Activated CD4-positive, alpha-beta memory T cell treated with anti-CD3 and anti-CD28 coated beads, Interleukin-2, amount 10 ng/mL, durations not matched to agents 7 days and 5 days (primary cell): ENCODE measurements around the gene MTTP. TPM values are rescaled to one million over a fixed set of nuclear protein-coding genes. Genes with fewer than 3 reads are reported as not detected.
"Not testable (repeated sequence)": the region's sequence is repeated elsewhere in the genome, so short reads cannot be mapped to it uniquely, and the experiment has no call there.

ENCODE experiments used
- CTCF ChIA-PET: fragments of 350-600 bp; sonication (Branson Sonifier 250); formaldehyde crosslinking; loops from one replicate; lab custom pipeline; 2021; ENCODE audit warnings: antibody characterized with exemption, inconsistent platforms; lab: Charles Lee
- POLR2A ChIA-PET: fragments of 350-600 bp; sonication (Branson Sonifier 250); formaldehyde crosslinking; loops from one replicate; lab custom pipeline; 2021; ENCODE audit warnings: antibody characterized with exemption; lab: Charles Lee
- DNase-seq: peaks from one replicate; pipeline ENCODE4 v3.0.0-alpha.2; 2020
- H3K27ac Mint-ChIP-seq: one replicate; pipeline ENCODE4 v1.8.0; 2021; ENCODE audit warnings: mild to moderate bottlenecking, mixed read lengths
- H3K27me3 Mint-ChIP-seq: one replicate; pipeline ENCODE4 v1.8.0; 2021; ENCODE audit warnings: mixed read lengths
- H3K36me3 Mint-ChIP-seq: one replicate; pipeline ENCODE4 v1.8.0; 2021; ENCODE audit warnings: low read depth, mixed read lengths
- H3K4me1 Mint-ChIP-seq: one replicate; pipeline ENCODE4 v1.8.0; 2021; ENCODE audit warnings: mixed read lengths
- H3K4me3 Mint-ChIP-seq: one replicate; pipeline ENCODE4 v1.8.0; 2021; ENCODE audit warnings: mild to moderate bottlenecking, mixed read lengths
- H3K9me3 Mint-ChIP-seq: one replicate; pipeline ENCODE4 v1.8.0; 2021; ENCODE audit warnings: mixed read lengths
- total RNA-seq, 2 experiments: library from RNA; stranded (reverse); gene quantifications; one replicate each; pipeline ENCODE4 v1.2.3, GENCODE V29; 2021

MTTP gene
- under 1 TPM; 0.15 to 0.30 TPM for total RNA-seq

- CTCF ChIA-PET = no interaction called here
Observed at GRCh38 chr4:99574530-99575324, at the start of gene MTTP. Gene MTTP (plus strand): TSS chr4:99574824. CDS start chr4:99574910, 86 bp downstream.

DNA sequence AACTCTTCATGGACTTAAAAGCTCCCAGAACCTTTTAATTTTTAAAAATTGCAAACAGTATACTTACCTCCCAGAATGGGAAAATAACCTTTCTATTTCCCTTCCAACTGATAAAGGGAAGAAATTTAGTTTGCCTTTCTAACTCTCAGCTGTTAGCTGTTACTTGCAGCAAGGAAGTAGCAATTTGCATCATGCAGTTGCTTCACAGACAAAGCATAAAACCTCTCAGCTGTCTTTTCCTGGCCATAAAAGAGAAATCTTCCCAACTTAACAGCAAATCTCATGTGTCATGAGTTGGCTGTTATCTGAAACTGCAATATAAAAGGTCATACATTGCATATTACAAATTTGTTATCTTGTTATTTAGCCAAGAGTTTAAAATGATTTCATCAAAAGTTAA is 45.4 kb upstream of the MTTP start:
- Mint-ChIP-seq H3K36me3 (no peaks in the 10 kb centered on the region), H3K4me3 (no peak overlapping the region), H3K27me3 (peaks cover 32% of the 10 kb centered on the region), H3K4me1 (no peaks in the 10 kb centered on the region), H3K27ac (no peak overlapping the region), H3K9me3 (no peaks in the 10 kb centered on the region)
- no peak for DNase-seq
- POLR2A ChIA-PET = no interaction called here
- CTCF ChIA-PET = no interaction called here

More at GRCh38 chr4:99574530-99575324, at the start of gene MTTP:
- no peaks in the 10 kb centered on the region for H3K9me3 Mint-ChIP-seq
- H3K36me3 Mint-ChIP-seq = no peaks in the 10 kb centered on the region
- no peak within 1 kb of the TSS for H3K27ac Mint-ChIP-seq
- H3K27me3 Mint-ChIP-seq = peaks cover 27% of the 10 kb centered on the region
- POLR2A ChIA-PET = no interaction called here
- H3K4me3 Mint-ChIP-seq = no peak within 1 kb of the TSS
- H3K4me1 Mint-ChIP-seq = no peaks in the 10 kb centered on the region
- DNase-seq = no peak

- peaks cover 31% of the 10 kb centered on the region for H3K27me3 Mint-ChIP-seq
- ChIA-PET POLR2A (no interaction called here), CTCF (no interaction called here)
- H3K4me1 Mint-ChIP-seq = no peaks in the 10 kb centered on the region
- no peak overlapping the region for H3K4me3 Mint-ChIP-seq
- no peak overlapping the region for H3K27ac Mint-ChIP-seq
- no peaks in the 10 kb centered on the region for H3K9me3 Mint-ChIP-seq
- no peaks in the 10 kb centered on the region for H3K36me3 Mint-ChIP-seq
- no peak for DNase-seq
Observed at GRCh38 chr4:99529956-99530355, 44.7 kb upstream of the MTTP start.

GRCh38 chr4:99534699-99535098 is 39.9 kb upstream of the MTTP start:
- H3K9me3 Mint-ChIP-seq, H3K4me1 Mint-ChIP-seq, CTCF ChIA-PET, DNase-seq, H3K36me3 Mint-ChIP-seq, H3K27ac Mint-ChIP-seq, POLR2A ChIA-PET, H3K4me3 Mint-ChIP-seq: not testable (repeated sequence)
- H3K27me3 Mint-ChIP-seq = peaks cover 18% of the 10 kb centered on the region

DNA sequence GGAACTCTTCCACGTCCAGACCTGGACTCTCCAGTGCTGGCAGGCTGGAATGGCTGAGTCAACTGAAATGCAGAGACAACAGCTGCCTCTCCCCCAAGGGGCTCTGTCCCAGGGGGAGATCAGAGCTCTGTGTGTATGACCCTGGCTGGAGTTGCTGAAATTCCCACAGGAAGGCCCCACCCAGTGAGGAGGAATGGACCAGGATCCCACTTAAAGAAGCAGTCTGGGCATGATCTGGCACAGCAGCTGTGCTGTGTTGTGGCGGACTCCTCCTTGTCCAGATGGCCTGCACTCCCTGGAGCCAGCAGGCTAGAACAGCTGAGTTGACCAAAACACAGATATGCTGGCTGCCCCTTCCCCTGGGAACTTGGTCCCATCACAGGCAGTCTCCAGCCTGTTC is 38.4 kb upstream of the MTTP start:
- H3K27ac Mint-ChIP-seq = no peak overlapping the region
- ChIA-PET POLR2A (no interaction called here), CTCF (no interaction called here)

DNA sequence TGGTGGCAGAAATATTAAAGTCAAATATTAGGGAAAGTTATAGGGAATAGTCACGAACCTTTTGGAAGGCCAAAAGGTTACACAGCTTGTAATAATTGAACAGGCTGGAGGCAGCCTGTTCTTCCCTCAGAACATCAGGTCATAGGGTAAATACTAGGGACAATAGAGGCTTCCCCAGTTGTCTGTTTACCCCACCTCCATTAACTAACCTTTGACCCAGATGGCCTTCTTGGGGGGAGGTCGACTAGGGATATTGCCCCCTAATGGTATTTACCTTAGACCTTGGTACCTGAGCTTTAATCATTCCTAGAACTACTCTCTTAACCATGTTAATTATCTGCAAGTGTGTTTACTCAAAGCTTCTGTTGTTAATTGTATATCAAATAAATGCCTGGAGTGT is 37.8 kb upstream of the MTTP start:
- ChIA-PET POLR2A (no interaction called here), CTCF (no interaction called here)
- no peak overlapping the region for H3K27ac Mint-ChIP-seq
- no peak overlapping the region for H3K4me3 Mint-ChIP-seq
- H3K27me3 Mint-ChIP-seq = peaks cover 8% of the 10 kb centered on the region
- H3K36me3 Mint-ChIP-seq = no peaks in the 10 kb centered on the region
- DNase-seq = no peak
- H3K4me1 Mint-ChIP-seq = no peaks in the 10 kb centered on the region
- no peaks in the 10 kb centered on the region for H3K9me3 Mint-ChIP-seq

More for the DNA sequence above, 38.4 kb upstream of the MTTP start:
- H3K4me3 Mint-ChIP-seq = no peak overlapping the region
- H3K4me1 Mint-ChIP-seq = no peaks in the 10 kb centered on the region
- no peaks in the 10 kb centered on the region for H3K9me3 Mint-ChIP-seq
- peaks cover 13% of the 10 kb centered on the region for H3K27me3 Mint-ChIP-seq
- H3K36me3 Mint-ChIP-seq = no peaks in the 10 kb centered on the region
- DNase-seq = no peak

DNA sequence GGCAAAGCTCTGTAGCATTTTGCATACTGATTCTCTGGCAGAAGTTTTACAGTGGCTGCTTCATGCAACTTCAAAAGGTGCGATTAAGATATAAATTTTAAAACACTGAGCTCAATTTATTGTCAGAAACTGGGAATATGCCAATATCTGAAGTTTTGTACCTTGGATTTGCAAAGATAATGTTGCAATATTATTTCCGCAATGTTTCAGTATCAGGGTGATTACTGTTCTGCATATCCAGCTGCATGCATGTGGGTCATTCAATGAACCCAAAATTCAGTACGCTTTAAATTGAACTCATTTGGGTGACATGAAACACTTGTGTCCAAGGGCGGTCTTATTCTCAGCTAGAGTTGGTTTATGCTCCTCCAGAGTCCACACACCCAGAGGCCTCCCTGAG is 37.0 kb upstream of the MTTP start:
- CTCF ChIA-PET = interaction anchor here (0.8 kb wide), 1 partner anchor 30 kb away, joined by 3 read pairs; no protein-coding TSS in a partner anchor
- H3K9me3 Mint-ChIP-seq = no peaks in the 10 kb centered on the region
- DNase-seq = no peak
- POLR2A ChIA-PET = no interaction called here
- no peaks in the 10 kb centered on the region for H3K4me1 Mint-ChIP-seq
- no peaks in the 10 kb centered on the region for H3K36me3 Mint-ChIP-seq
- H3K4me3 Mint-ChIP-seq = no peak overlapping the region
- no peak overlapping the region for H3K27ac Mint-ChIP-seq
- H3K27me3 Mint-ChIP-seq = peaks cover 4% of the 10 kb centered on the region

GRCh38 chr4:99540277-99540939 is 34.2 kb upstream of the MTTP start:
- H3K27ac Mint-ChIP-seq = no peak overlapping the region
- ChIA-PET POLR2A (no interaction called here), CTCF (no interaction called here)
- H3K9me3 Mint-ChIP-seq = no peaks in the 10 kb centered on the region
- no peaks in the 10 kb centered on the region for H3K36me3 Mint-ChIP-seq
- H3K4me1 Mint-ChIP-seq = no peaks in the 10 kb centered on the region
- no peak overlapping the region for H3K4me3 Mint-ChIP-seq
- no peak for DNase-seq
- H3K27me3 Mint-ChIP-seq = no peaks in the 10 kb centered on the region

GRCh38 chr4:99552872-99553271 is 21.8 kb upstream of the MTTP start:
- Mint-ChIP-seq H3K9me3 (no peaks in the 10 kb centered on the region), H3K4me3 (no peak overlapping the region), H3K27ac (no peak overlapping the region), H3K4me1 (no peaks in the 10 kb centered on the region), H3K27me3 (no peaks in the 10 kb centered on the region), H3K36me3 (no peaks in the 10 kb centered on the region)
- DNase-seq = no peak
- POLR2A ChIA-PET = no interaction called here
- CTCF ChIA-PET = interaction anchor here (0.8 to 1.2 kb wide), 2 partner anchors 11 to 255 kb away, joined by 3 read pairs; partner anchors contain the start of gene TRMT10A

GRCh38 chr4:99563310-99564186 is 11.1 kb upstream of the MTTP start, which contains the start of gene TRMT10A:
Gene TRMT10A (minus strand): TSS chr4:99564039. CDS start chr4:99559338, 4,701 bp downstream.
- POLR2A ChIA-PET = interaction anchor here (0.7 to 2.2 kb wide), 17 partner anchors 10 to 1783 kb away, joined by 3 to 20 read pairs (median 5); partner anchors contain the start of genes ADH5, DAPP1, DNAJB14 and H2AZ1
- H3K4me3 Mint-ChIP-seq = peak within 1 kb of the TSS; percentile 94
- CTCF ChIA-PET = interaction anchor here (0.6 to 2.5 kb wide), 15 partner anchors 10 to 1274 kb away, joined by 3 to 46 read pairs (median 3); partner anchors contain the start of genes DAPP1, DNAJB14, H2AZ1 and LAMTOR3
- H3K4me1 Mint-ChIP-seq = peaks cover 31% of the 10 kb centered on the region
- no peaks in the 10 kb centered on the region for H3K36me3 Mint-ChIP-seq
- peaks cover 13% of the 10 kb centered on the region for H3K27me3 Mint-ChIP-seq
- DNase-seq = peak; percentile 95
- no peaks in the 10 kb centered on the region for H3K9me3 Mint-ChIP-seq
- H3K27ac Mint-ChIP-seq = peak within 1 kb of the TSS; percentile 99

DNA sequence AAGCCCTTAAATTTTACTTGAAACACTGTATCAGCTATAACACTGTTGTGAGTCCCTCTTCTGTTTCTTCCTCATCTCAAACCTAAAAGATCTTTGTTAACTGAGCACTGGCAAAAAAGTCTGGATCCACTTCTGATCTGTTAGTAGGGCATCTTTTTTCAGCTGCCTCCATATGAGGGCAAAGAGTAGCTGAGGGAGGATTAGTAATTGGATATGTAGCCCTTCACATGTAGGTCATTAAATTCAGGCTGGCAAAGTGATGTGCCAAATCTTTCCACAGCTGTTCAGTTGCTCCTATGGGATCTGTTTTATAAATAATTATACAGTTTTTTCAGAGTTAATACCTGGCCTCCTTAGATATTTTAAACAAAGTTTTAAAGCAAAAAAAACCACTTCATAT is 9.7 kb upstream of the MTTP start:
- H3K4me3 Mint-ChIP-seq = no peak overlapping the region
- ChIA-PET CTCF (interaction anchor here (2.0 to 2.5 kb wide), 2 partner anchors 239 to 244 kb away, joined by 12 to 46 read pairs; no protein-coding TSS in a partner anchor), POLR2A (no interaction called here)
- H3K27ac Mint-ChIP-seq = no peak overlapping the region
- no peaks in the 10 kb centered on the region for H3K36me3 Mint-ChIP-seq
- no peaks in the 10 kb centered on the region for H3K9me3 Mint-ChIP-seq
- DNase-seq = no peak
- peaks cover 20% of the 10 kb centered on the region for H3K27me3 Mint-ChIP-seq
- H3K4me1 Mint-ChIP-seq = peaks cover 31% of the 10 kb centered on the region

DNA sequence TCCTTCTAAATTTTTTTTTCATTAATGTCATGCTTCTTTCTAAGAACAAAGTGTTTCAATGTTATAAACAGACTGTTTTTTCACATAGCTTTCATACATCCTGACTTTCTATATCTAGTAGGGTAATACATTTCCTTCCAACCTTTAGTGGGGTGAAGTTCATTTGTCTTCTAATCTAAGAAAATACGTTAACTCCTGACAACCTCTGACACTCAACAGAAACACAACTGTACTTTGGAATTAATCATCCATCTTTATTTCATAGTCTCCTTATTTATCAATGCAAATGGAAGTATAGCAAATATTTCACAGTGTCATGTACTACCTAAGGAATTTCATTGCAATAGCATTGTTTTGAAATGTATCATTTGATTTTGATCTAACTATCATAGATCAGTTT is 2.7 kb upstream of the MTTP start:
- ChIA-PET POLR2A (no interaction called here), CTCF (no interaction called here)
- Mint-ChIP-seq H3K27me3 (peaks cover 38% of the 10 kb centered on the region), H3K4me1 (no peaks in the 10 kb centered on the region), H3K9me3 (no peaks in the 10 kb centered on the region), H3K27ac (no peak overlapping the region), H3K36me3 (no peaks in the 10 kb centered on the region), H3K4me3 (no peak overlapping the region)
- no peak for DNase-seq
